Caco-2 (cell line): ENCODE results near the gene CAMSAP3. TPM values are rescaled to one million over a fixed set of nuclear protein-coding genes. Genes with fewer than 3 reads are reported as not detected.

Experiments
- BruUV-seq: library from RNA; stranded (reverse); fragments of 400-500 nt; replicated peaks from 2 replicates; lab custom pipeline; 2021; lab: Mats Ljungman, UMichigan
- CTCF ChIA-PET: fragments of 300-600 bp; sonication (Branson Sonifier 250); formaldehyde crosslinking; loops from one replicate; lab custom pipeline; 2022; ENCODE audit warnings: antibody characterized with exemption; lab: Charles Lee
- POLR2A ChIA-PET: fragments of 300-600 bp; sonication (Branson Sonifier 250); formaldehyde crosslinking; loops from one replicate; lab custom pipeline; 2022; ENCODE audit warnings: antibody characterized with exemption; lab: Charles Lee
- DNase-seq, 2 experiments: peaks; one replicate each; pipeline versions ENCODE4 v3.0.0 to v3.0.0-alpha.2; 2020 to 2022
- H3K27me3 ChIP-seq: replicated peaks from 2 replicates; pipeline ENCODE4 v1.6.0; 2011; ENCODE audit warnings: low read length; ENCODE audit not compliant: control insufficient read depth, insufficient read depth
- H3K36me3 ChIP-seq: 2 replicates; pipeline ENCODE4 v1.5.1; 2011; ENCODE audit warnings: low read length; ENCODE audit not compliant: control insufficient read depth, insufficient read depth
- H3K4me1 ChIP-seq: fragments of 250-450 bp; sonication (Bioruptor Pico); 2 replicates; pipeline ENCODE4 v1.5.1; 2020; ENCODE audit warnings: mild to moderate bottlenecking
- H3K4me3 ChIP-seq: 2 replicates; pipeline ENCODE4 v1.5.1; 2011; ENCODE audit warnings: low read depth, mild to moderate bottlenecking, control low read depth, low read length
- H3K9me3 ChIP-seq: fragments of 250-450 bp; sonication (Bioruptor Pico); 2 replicates; pipeline ENCODE4 v1.5.1; 2020; ENCODE audit warnings: mild to moderate bottlenecking, moderate library complexity
- H3K27ac Mint-ChIP-seq: one replicate; pipeline ENCODE4 v1.8.0; 2022; ENCODE audit warnings: mixed read lengths; ENCODE audit not compliant: unreplicated experiment
- H3K27me3 Mint-ChIP-seq: one replicate; pipeline ENCODE4 v1.8.0; 2022; ENCODE audit warnings: mixed read lengths; ENCODE audit not compliant: insufficient read depth, unreplicated experiment
- H3K36me3 Mint-ChIP-seq: one replicate; pipeline ENCODE4 v1.8.0; 2022; ENCODE audit warnings: mild to moderate bottlenecking, mixed read lengths; ENCODE audit not compliant: insufficient read depth, unreplicated experiment
- H3K4me1 Mint-ChIP-seq: one replicate; pipeline ENCODE4 v1.8.0; 2022; ENCODE audit warnings: low read depth, mixed read lengths; ENCODE audit not compliant: unreplicated experiment
- H3K4me3 Mint-ChIP-seq: one replicate; pipeline ENCODE4 v1.8.0; 2022; ENCODE audit warnings: mild to moderate bottlenecking, moderate library complexity, mixed read lengths; ENCODE audit not compliant: unreplicated experiment
- H3K9me3 Mint-ChIP-seq: one replicate; pipeline ENCODE4 v1.8.0; 2022; ENCODE audit warnings: mixed read lengths; ENCODE audit not compliant: unreplicated experiment
- CTCF ChIP-seq, 2 experiments: fragments of 200-600 bp in 1 of 2; IDR thresholded peaks; 1 replicate in 1 of 2; 2 replicates in 1 of 2; pipeline versions ENCODE4 v1.5.1 to v1.8.0; 2011 to 2022; ENCODE audit warnings: antibody characterized with exemption in 1 of 2, control low read depth in 1 of 2, inconsistent platforms in 1 of 2, low read depth in 1 of 2, low read length in 1 of 2, mild to moderate bottlenecking in 1 of 2, moderate library complexity in 1 of 2; ENCODE audit not compliant: insufficient read depth in 1 of 2, severe bottlenecking in 1 of 2, unreplicated experiment in 1 of 2
- intact Hi-C: fragments of 100-400 bp; cut with micrococcal nuclease; formaldehyde crosslinking; loops from one replicate; pipeline ENCODE4 v1.10.0; 2022; ENCODE audit not compliant: unreplicated experiment
- total RNA-seq: library from RNA; stranded (reverse); gene quantifications from 2 replicates; pipeline ENCODE4 v1.2.3, GENCODE V29; 2022

The CAMSAP3 gene
- total RNA-seq, 1 experiment from 2014 or later, result 60.5 TPM

GRCh38 chr19:7562646-7563393, 32.8 kb upstream of the CAMSAP3 start:
- Histone ChIP-seq H3K9me3 (no peaks in the 10 kb centered on the region), H3K27me3 (no peaks in the 10 kb centered on the region), H3K4me1 (no peaks in the 10 kb centered on the region), H3K4me3 (no peak overlapping the region), H3K36me3 (no peaks in the 10 kb centered on the region)
- ChIA-PET CTCF (no interaction called here), POLR2A (no interaction called here)
- no peaks in the 10 kb centered on the region for H3K4me1 Mint-ChIP-seq
- no peaks in the 10 kb centered on the region for H3K27me3 Mint-ChIP-seq
- H3K36me3 Mint-ChIP-seq, result no peaks in the 10 kb centered on the region
- H3K9me3 Mint-ChIP-seq, result no peaks in the 10 kb centered on the region
- TF ChIP-seq CTCF (IDR thresholded peaks at IDR 0.05; ENCODE audit: insufficient read depth in 1 of 2, low read depth in 1 of 2, low read length in 1 of 2, severe bottlenecking in 1 of 2, unreplicated experiment in 1 of 2), result no peak
- BruUV-seq, result no TSS peak
- peak in 1 of 2 experiments; percentile 36 for DNase-seq
- intact Hi-C loops, result no loop called here
- H3K27ac Mint-ChIP-seq, result no peak overlapping the region
- H3K4me3 Mint-ChIP-seq, result no peak overlapping the region

- ChIA-PET CTCF (interaction anchor here (0.6 kb wide), 1 partner anchor 211 kb away, joined by 3 read pairs; no protein-coding TSS in a partner anchor), POLR2A (no interaction called here)
- H3K9me3 Mint-ChIP-seq, result no peaks in the 10 kb centered on the region
- H3K4me3 ChIP-seq, result no peak overlapping the region
- TF ChIP-seq CTCF (IDR thresholded peaks at IDR 0.05; ENCODE audit: insufficient read depth in 1 of 2, low read depth in 1 of 2, low read length in 1 of 2, severe bottlenecking in 1 of 2, unreplicated experiment in 1 of 2), result no peak
- no peaks in the 10 kb centered on the region for H3K9me3 ChIP-seq
- no peaks in the 10 kb centered on the region for H3K27me3 ChIP-seq
- H3K36me3 Mint-ChIP-seq, result no peaks in the 10 kb centered on the region
- no peaks in the 10 kb centered on the region for H3K4me1 Mint-ChIP-seq
- no peak overlapping the region for H3K27ac Mint-ChIP-seq
- H3K36me3 ChIP-seq, result no peaks in the 10 kb centered on the region
- intact Hi-C loops, result no loop called here
- H3K4me1 ChIP-seq, result no peaks in the 10 kb centered on the region
- H3K4me3 Mint-ChIP-seq, result no peak overlapping the region
- no peaks in the 10 kb centered on the region for H3K27me3 Mint-ChIP-seq
- no TSS peak for BruUV-seq
- DNase-seq, result no peak
Measured at GRCh38 chr19:7564866-7565265, 30.8 kb upstream of the CAMSAP3 start.

- intact Hi-C loops, result no loop called here
- no peak for TF ChIP-seq CTCF (IDR thresholded peaks at IDR 0.05; ENCODE audit: insufficient read depth in 1 of 2, low read depth in 1 of 2, low read length in 1 of 2, severe bottlenecking in 1 of 2, unreplicated experiment in 1 of 2)
- H3K9me3 ChIP-seq, result no peaks in the 10 kb centered on the region
- H3K4me1 ChIP-seq, result no peaks in the 10 kb centered on the region
- H3K4me3 Mint-ChIP-seq, result no peak overlapping the region
- no peak for DNase-seq
- no peaks in the 10 kb centered on the region for H3K36me3 Mint-ChIP-seq
- no peak overlapping the region for H3K27ac Mint-ChIP-seq
- BruUV-seq, result no TSS peak
- H3K36me3 ChIP-seq, result no peaks in the 10 kb centered on the region
- ChIA-PET CTCF (interaction anchor here (0.6 kb wide), 1 partner anchor 211 kb away, joined by 3 read pairs; no protein-coding TSS in a partner anchor), POLR2A (no interaction called here)
- no peak overlapping the region for H3K4me3 ChIP-seq
- no peaks in the 10 kb centered on the region for H3K27me3 Mint-ChIP-seq
- no peaks in the 10 kb centered on the region for H3K4me1 Mint-ChIP-seq
- H3K9me3 Mint-ChIP-seq, result no peaks in the 10 kb centered on the region
- H3K27me3 ChIP-seq, result no peaks in the 10 kb centered on the region
Measured at GRCh38 chr19:7565332-7565731, 30.3 kb upstream of the CAMSAP3 start.
